Raji (cell line): ENCODE measurements around the gene BEND5.

ENCODE experiments used
- POLR2A ChIP-seq: IDR thresholded peaks from 2 replicates; pipeline ENCODE4 v1.6.1; 2011; ENCODE audit warnings: low read depth, low read length, control low read depth; ENCODE audit not compliant: insufficient read depth

BEND5 gene

DNA sequence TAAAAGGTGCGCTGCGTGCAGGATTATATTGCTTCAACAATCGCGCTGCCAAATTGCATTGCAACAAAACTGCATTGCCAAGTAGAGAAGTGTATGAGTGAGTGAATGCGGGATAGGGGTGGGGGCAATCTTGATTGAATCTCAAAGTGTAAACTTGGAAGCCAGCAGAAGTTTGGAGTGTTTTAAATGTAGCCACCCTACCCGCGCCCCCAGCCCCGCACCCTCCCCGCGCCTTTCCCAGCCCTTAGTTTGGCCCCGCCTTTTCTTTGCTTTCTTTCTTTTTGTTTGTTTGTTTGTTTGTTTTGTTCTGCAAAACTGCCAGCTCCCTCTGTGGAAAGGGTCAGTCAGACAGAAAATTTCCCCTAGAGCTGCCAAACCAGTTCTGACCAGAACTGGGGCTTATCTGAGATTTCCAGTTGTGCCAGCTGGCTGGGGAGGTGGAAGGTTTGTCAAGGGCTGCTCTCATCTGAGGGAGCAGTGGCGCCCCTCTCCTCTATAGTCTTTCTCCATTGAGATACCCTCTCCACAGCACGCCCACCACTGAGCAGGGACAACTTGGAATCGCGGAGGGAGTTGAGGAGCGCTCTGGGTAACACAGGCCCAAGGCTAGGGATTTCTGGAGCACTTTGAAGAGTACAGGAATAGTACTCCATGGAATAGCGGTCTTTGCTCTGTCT lies 666 bp upstream of the BEND5 start:
- no peak for TF ChIP-seq POLR2A

DNA sequence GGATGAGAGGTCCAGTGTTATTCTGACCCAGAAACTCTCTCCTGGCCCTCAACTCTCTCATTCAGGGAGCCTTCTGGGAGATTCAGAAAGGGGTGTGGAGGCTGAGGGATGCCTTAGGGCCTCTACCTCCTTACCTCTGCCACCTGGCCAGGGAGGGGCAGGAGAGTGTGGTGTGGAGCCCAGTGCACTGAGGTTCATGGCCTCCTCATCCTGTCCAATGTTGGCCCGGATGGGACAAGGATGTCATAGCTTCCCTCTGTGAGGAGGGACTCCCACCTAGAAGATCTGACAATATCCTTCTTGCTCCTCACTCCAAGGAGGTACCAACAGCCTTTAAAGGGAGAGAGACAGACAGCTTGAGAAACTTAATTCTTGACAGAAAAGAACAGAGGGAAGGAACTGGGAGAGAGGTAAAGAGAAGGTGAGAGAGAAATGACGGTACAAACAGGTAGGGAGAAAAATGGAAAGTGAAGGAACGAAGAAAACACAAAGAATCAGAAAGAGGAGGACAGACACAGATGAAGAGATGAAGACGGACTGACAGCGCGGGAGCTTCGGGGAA lies 779 bp downstream of the BEND5 start:
- no peak for TF ChIP-seq POLR2A

DNA sequence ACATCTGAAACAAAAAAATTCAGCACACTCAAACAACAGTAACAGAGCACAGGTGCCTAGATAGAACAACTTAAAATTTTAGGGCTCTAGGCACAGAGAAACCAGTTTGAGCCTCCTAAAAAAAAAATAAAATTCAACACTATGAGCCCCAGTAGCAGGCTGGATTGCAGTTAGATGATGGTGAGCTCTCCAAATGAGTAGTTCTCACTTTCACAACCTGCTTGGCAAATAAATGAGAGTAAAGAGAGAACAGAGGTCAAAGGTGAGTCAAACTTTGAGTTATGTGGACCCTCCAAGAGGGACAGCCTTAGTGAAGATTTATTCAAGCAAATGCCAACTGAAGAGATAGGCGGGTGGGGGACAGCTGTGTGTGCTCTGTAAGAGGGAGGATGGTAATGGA lies 3.6 kb downstream of the BEND5 start:
- TF ChIP-seq POLR2A, result no peak

DNA sequence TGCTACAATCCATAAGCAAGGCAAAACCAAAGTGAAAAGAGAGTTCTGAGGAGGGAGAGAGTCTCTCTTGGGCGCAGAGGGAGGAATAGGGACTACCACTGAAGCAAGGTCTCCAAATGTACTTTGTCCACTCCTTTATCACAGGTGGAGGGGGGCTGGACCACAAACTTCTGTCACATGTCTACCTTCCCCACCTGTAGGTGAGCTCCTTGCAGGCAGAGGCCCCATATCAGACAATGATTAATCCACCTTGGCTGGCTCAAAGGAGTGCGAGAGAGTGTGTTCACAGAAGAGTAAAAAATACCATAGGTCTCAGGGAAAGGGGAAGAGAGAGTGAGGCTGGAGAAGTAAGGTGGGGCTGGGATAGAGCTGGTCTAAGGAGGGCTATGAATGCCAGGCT lies 4.5 kb downstream of the BEND5 start:
- TF ChIP-seq POLR2A, result no peak

DNA sequence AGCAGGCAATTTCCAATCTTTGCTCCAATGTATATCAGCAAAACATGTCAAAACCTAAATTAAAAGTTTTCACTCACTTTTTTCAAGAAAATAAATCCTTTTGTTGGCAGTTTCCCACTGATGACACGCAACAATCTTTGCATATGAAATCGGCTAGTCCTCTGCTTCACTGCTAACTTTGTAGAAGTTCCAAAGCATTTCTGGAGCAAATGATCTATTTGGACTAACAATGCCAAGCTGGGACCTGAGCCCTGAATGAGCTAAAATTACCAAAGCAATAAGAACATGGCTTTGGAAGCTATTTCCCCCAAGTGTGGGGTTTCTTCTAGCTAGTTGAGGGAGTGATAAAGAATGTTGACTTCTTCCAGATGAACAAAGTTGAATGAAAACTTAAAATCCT lies 5.1 kb downstream of the BEND5 start:
- no peak for TF ChIP-seq POLR2A

DNA sequence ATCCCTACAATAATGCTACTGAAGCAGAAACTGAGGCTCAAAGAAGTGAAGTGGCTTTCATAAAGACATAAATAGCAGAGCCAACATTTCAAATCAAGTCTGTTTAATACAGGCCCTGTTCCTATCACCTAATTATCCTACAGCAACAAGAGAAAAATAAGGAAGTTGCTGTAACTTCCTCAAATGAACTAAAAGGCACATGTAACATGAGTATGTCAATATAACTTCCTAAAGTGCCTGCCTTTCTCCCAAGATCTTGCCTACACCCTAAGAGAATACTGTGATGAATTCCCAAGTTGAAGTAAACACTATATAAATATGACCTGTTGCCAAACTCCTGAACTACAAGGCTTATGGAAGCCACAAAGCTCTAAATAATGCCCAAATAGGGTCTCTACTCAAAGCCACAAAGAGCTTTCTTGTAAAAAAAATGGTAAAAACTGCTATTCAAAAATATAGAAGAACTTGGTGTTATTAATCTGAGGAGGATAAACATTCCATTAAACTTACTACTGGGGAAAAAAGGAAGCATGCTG lies 8.6 kb downstream of the BEND5 start:
- TF ChIP-seq POLR2A, result no peak

DNA sequence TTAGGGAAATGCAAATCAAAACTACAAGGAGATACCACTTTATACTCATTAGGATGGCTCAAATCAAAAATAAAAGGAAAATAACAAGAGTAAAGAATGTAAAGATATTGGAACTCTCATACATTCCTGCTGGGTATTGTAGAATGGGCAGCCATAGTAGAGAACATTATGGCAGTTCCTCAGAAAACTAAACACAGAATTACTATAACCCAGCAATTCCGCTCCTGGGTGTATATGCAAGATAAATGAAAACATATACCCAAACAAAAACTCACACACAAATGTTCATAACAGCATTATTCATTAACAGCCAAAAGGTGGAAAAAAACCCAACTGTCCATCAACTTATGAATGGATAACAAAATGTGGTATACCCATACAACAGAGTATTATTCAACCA lies 11.4 kb downstream of the BEND5 start:
- TF ChIP-seq POLR2A, result no peak

DNA sequence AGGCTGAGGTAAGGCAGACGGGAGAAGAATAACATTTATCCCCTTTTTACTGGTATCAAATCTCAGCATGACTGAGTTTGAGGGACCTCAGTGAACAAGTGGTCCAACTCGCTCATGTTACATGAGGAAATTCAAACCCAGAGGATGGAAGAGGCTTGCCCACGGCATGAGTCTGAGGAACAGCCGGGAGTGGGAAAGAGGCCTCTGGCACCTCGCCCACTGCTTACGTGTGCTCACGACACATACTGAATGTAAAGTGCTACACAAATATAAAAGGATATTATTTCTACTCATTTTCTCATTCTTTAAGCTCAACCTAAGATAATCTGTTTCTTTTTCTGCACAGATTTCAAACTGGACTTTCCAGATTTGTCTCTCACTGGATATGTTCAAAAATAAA lies 14.7 kb downstream of the BEND5 start:
- no peak for TF ChIP-seq POLR2A

DNA sequence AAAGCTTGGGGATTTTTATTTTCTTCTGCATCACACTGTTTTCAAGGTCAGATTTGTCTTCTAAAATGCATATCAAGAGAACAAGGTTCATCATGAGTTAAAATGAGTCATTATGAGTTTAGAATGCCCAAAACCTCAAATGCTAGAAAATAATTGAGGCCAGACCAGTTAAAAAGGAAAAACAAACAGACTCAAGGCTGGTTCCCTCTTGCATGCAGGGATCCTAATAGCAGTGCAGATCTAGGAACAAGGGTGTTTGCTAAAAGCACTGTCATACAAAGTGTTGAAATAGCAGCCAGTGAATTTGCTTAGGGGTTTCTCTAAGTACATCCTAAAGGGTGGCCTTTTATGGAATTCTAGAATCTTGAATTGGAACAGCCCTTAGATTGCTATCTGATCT lies 15.3 kb downstream of the BEND5 start:
- TF ChIP-seq POLR2A, result no peak

DNA sequence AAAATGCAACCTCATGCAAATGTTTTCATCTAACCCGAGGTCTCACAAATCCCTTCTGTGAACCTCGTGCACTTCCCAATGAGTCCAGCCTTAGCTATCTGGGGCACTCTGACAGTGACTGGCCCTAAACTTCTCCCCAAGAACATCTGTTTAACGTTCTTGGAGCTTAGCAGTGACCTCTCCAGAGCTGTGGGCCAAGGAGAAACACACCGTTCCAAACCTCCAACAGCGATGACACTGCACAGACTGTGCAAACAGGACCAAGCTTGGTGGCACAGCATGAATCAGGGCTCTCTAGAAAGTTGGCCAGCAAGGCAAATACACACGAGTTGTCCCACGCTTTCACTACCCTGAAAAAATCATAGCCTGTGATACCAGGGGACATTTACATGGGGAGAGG lies 15.8 kb downstream of the BEND5 start:
- no peak for TF ChIP-seq POLR2A

DNA sequence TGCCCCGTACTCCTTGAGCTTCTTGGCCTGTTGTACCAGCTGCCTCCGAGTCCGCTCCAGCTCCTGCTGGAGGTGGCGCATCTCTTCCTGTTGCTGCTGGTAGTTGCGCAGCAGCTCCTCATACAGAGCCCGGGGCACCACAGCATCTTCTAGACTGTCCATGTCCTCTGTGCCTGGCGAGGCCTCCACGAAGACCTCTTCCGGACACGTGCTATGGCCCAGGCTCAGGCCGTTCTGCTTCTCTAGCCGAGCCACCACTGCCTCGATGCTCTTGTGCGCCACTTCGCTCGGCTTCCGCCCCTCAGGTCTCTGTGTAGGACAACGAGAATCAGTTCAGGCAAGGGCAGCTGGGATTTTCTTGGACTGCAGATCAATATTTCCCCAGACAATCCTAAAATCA lies 17.7 kb downstream of the BEND5 start:
- no peak for TF ChIP-seq POLR2A

DNA sequence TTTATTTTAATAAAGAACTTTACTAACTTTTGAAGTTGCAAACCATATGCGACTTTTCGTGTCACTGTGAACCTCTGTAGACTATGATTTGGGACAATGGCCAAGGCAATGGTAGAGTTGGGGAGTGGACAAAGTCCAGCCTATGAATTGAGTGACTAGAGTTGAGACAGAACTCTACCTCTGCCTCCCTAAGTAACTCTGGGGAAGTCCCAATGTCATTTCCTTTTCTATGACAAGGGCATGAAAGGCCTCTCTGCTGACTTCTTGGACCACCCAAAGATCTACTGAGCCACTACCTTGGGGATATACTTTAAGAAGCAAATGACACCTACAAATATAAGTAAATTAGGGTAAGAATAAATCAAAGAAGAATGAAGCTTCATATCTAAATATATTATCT lies 19.3 kb downstream of the BEND5 start:
- no peak for TF ChIP-seq POLR2A

DNA sequence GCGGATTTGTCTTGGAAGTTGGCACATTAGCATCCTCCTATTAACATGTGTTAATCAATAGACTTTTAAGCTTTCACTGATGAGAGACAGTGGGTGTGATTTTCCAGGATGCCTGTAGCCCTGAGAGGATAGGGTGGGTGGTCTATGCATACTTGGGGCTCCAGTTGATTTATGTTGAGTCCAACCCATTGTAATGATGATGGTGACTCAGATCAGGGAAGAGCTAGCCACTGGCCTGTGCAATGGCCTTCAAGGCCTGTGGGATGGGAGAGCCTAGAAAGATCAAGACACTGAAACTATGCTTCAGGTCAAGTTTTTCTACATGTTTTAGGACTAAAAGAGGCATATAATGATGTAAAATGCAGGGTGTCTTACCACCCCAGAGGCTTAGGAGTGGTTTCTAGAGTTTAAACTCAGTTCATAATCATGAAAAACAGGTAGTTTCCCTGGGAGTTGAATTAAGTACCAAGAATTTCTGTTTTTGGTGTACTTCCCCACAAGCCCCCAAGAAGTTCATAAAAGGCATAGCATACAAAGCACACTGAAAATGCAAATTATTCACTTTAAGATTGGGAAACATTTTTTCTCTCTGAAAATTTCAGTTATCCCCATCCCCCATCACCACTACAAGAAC lies 19.9 kb downstream of the BEND5 start:
- TF ChIP-seq POLR2A, result no peak

DNA sequence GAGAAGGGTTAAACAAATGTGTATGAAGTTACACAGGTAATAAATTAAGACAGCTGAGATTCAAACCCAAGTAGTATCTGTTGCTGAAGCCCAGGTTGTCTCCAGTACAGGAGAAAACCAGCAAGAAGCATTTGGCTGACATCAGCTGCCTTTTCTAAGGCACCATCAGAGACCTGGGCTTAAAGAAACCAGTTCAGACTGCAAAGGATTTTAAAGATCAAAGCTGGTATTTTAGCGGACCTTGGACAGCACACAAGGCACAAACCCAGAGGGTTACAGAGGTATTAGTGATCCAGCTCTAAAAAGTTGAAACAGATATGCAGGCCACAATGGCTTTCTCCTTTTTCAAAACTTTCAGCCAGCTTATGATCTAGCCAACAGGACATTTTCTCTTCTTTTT lies 23.4 kb downstream of the BEND5 start:
- no peak for TF ChIP-seq POLR2A

DNA sequence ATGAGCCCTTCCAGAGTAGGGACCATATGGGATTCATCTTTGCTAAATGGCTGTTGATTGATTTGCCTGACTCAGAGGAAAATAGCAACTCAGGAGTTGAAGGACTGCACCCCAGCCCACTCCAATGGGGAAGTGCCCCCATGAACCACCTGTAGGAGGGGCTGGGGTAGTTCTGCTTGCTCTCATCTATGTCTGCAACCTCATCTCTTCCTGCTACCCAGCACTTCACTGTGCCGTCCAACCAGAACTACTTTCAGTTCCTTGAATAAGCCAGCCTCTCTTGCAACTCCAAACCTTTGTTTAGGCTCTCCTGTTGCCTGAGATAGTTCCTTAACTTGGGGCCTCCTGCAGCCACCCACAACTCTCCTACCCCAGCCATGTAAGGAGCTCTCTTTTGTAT lies 26.6 kb downstream of the BEND5 start:
- TF ChIP-seq POLR2A, result no peak

DNA sequence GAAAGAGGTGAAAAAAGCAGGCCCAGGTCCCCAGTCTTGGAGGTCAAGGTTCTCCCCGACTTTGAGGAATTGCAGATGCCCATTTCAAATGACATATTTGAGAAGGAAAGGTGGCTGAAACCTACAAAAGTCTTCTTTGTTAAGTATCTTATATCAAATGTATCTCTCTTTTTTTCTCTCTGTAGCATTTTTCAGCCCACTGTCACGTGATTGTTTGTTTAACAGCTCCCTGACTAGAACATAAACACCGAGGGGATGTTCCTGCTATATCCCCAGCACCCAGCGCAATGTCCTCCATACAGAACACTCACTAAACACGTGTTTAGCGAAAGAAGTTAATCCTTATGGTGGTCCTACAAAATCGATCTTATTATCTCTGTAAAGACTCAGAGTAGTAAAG lies 27.6 kb downstream of the BEND5 start:
- TF ChIP-seq POLR2A, result no peak
